SU-DHL-6 (cell line): Measurements from ENCODE around the gene RNF144A.

ENCODE experiments used
- H2AFZ ChIP-seq: fragments of 200-600 bp; sonication (generic); 2 replicates; pipeline ENCODE4 v1.6.1; 2014; ENCODE audit warnings: low read depth, mild to moderate bottlenecking, moderate library complexity, mixed read lengths, antibody characterized with exemption, low read length; ENCODE audit not compliant: severe bottlenecking
- H3F3A ChIP-seq: fragments of 200-600 bp; shearing (Covaris generic); 2 replicates; pipeline ENCODE4 v1.6.0; 2016; ENCODE audit warnings: antibody characterized with exemption, mild to moderate bottlenecking; ENCODE audit not compliant: insufficient read depth
- H3K27ac ChIP-seq: fragments of 200-600 bp; sonication (generic); 2 replicates; pipeline ENCODE4 v1.5.1; 2016; ENCODE audit warnings: low read depth, mild to moderate bottlenecking, low read length, moderate library complexity, mixed read lengths
- H3K27me3 ChIP-seq: fragments of 200-600 bp; sonication (generic), shearing (Covaris generic); 2 replicates; pipeline ENCODE4 v1.6.0; 2014; ENCODE audit warnings: mild to moderate bottlenecking, low read length
- H3K36me3 ChIP-seq: fragments of 200-600 bp; sonication (generic); 2 replicates; pipeline ENCODE4 v1.6.1; 2014; ENCODE audit warnings: mild to moderate bottlenecking, low read length, mixed read lengths
- H3K4me2 ChIP-seq: fragments of 300-600, 200-600 bp; shearing (Covaris generic), sonication (generic); 2 replicates; pipeline ENCODE4 v1.6.0; 2014; ENCODE audit warnings: low read length, low read depth, mild to moderate bottlenecking; ENCODE audit not compliant: poor library complexity, severe bottlenecking
- H3K4me3 ChIP-seq: fragments of 200-600 bp; sonication (generic); 2 replicates; pipeline ENCODE4 v1.5.1; 2014; ENCODE audit warnings: antibody characterized with exemption, low read length, mild to moderate bottlenecking, mixed read lengths; ENCODE audit not compliant: insufficient read depth, poor library complexity, severe bottlenecking
- H3K79me2 ChIP-seq: fragments of 200-600 bp; sonication (generic); 2 replicates; pipeline ENCODE4 v1.6.1; 2014; ENCODE audit warnings: mild to moderate bottlenecking, low read length, moderate library complexity; ENCODE audit not compliant: insufficient read depth
- H3K9ac ChIP-seq: fragments of 200-600 bp; sonication (generic); 2 replicates; pipeline ENCODE4 v1.7.0; 2014; ENCODE audit warnings: mild to moderate bottlenecking, low read length
- H3K9me2 ChIP-seq: fragments of 200-600 bp; sonication (generic); replicated peaks from 2 replicates; pipeline ENCODE4 v1.6.1; 2014; ENCODE audit warnings: low read length; ENCODE audit not compliant: insufficient read depth
- H3K9me3 ChIP-seq: fragments of 200-600 bp; sonication (generic); 2 replicates; pipeline ENCODE4 v1.6.1; 2014; ENCODE audit warnings: low read length, mixed read lengths; ENCODE audit not compliant: insufficient read depth
- H4K20me1 ChIP-seq: fragments of 200-600 bp; sonication (generic); 2 replicates; pipeline ENCODE4 v1.6.1; 2014; ENCODE audit warnings: low read depth, mild to moderate bottlenecking, antibody characterized with exemption, low read length, moderate library complexity, mixed read lengths
- EZH2phosphoT487 ChIP-seq: fragments of 200-600 bp; sonication (generic), shearing (Covaris generic); conservative IDR thresholded peaks from 2 replicates; pipeline ENCODE4 v1.6.1; 2018; ENCODE audit warnings: mild to moderate bottlenecking, antibody characterized with exemption, low read length, moderate library complexity, mixed read lengths
- TF ChIP-seq, protein P1 (sequence below): fragments of 200-600 bp; sonication (generic); IDR thresholded peaks from one replicate; pipeline ENCODE4 v1.5.1; 2017; ENCODE audit warnings: antibody characterized with exemption, mild to moderate bottlenecking, low read length, moderate library complexity; ENCODE audit not compliant: insufficient read depth, poor library complexity, severe bottlenecking

Gene RNF144A

DNA sequence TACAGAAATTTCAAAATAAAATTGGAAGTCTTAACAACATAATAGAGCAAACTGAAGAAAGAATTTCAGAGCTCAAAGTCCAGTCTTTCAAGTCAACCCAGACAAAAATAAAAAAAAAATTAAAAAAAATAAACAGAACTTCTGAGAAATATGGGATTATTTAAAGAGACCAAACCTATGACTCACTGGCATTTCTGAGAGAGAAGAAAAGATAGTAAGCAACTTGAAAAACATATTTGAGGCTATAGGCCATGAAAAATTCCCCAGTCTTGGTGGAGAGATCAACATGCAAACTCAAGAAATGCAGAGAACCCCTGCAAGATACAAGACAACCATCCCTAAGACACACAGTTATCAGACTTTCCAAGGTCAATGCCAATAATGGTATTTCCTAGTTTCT lies 167.4 kb downstream of the RNF144A start:
- no peaks in the 10 kb centered on the region for H3F3A ChIP-seq
- no peaks in the 10 kb centered on the region for H3K79me2 ChIP-seq
- TF ChIP-seq, protein P1, sequence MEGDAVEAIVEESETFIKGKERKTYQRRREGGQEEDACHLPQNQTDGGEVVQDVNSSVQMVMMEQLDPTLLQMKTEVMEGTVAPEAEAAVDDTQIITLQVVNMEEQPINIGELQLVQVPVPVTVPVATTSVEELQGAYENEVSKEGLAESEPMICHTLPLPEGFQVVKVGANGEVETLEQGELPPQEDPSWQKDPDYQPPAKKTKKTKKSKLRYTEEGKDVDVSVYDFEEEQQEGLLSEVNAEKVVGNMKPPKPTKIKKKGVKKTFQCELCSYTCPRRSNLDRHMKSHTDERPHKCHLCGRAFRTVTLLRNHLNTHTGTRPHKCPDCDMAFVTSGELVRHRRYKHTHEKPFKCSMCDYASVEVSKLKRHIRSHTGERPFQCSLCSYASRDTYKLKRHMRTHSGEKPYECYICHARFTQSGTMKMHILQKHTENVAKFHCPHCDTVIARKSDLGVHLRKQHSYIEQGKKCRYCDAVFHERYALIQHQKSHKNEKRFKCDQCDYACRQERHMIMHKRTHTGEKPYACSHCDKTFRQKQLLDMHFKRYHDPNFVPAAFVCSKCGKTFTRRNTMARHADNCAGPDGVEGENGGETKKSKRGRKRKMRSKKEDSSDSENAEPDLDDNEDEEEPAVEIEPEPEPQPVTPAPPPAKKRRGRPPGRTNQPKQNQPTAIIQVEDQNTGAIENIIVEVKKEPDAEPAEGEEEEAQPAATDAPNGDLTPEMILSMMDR = no peak
- no peak for TF ChIP-seq EZH2phosphoT487
- H3K9me3 ChIP-seq = no peaks in the 10 kb centered on the region
- no peaks in the 10 kb centered on the region for H3K27me3 ChIP-seq
- no peaks in the 10 kb centered on the region for H3K9me2 ChIP-seq
- no peak overlapping the region for H3K4me2 ChIP-seq
- no peaks in the 10 kb centered on the region for H3K36me3 ChIP-seq
- no peak overlapping the region for H2AFZ ChIP-seq
- H4K20me1 ChIP-seq = no peaks in the 10 kb centered on the region
- H3K9ac ChIP-seq = no peak overlapping the region
- H3K4me3 ChIP-seq = no peak overlapping the region
- H3K27ac ChIP-seq = no peak overlapping the region

DNA sequence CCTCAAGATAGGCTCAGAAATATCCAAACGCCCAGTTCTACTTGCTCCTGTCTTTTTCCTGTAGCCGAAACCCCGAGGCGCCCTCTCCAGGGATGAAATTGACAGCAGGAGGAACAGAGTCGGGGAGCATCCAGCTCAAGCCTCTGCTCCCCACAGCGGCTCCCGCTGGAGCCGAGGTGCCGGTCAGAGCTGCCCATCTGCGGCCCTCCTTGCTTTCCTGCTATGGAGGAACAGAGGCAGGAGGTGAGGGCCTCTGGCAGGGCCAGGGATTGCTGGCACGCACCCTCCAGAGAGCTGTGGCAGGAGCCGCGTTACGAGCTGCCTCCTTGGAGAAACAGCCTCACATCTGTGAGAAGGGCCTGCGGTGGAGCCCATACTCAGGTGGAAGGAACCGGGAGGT lies 172.1 kb downstream of the RNF144A start:
- H3K79me2 ChIP-seq = no peaks in the 10 kb centered on the region
- no peaks in the 10 kb centered on the region for H3K27me3 ChIP-seq
- H3K9me2 ChIP-seq = no peaks in the 10 kb centered on the region
- H3K4me2 ChIP-seq = no peak overlapping the region
- H3K9ac ChIP-seq = no peak overlapping the region
- no peaks in the 10 kb centered on the region for H3K9me3 ChIP-seq
- TF ChIP-seq, protein P1 = no peak
- no peak for TF ChIP-seq EZH2phosphoT487
- no peaks in the 10 kb centered on the region for H3K36me3 ChIP-seq
- no peaks in the 10 kb centered on the region for H3F3A ChIP-seq
- H4K20me1 ChIP-seq = no peaks in the 10 kb centered on the region
- H3K4me3 ChIP-seq = no peak overlapping the region
- no peak overlapping the region for H2AFZ ChIP-seq
- H3K27ac ChIP-seq = no peak overlapping the region

DNA sequence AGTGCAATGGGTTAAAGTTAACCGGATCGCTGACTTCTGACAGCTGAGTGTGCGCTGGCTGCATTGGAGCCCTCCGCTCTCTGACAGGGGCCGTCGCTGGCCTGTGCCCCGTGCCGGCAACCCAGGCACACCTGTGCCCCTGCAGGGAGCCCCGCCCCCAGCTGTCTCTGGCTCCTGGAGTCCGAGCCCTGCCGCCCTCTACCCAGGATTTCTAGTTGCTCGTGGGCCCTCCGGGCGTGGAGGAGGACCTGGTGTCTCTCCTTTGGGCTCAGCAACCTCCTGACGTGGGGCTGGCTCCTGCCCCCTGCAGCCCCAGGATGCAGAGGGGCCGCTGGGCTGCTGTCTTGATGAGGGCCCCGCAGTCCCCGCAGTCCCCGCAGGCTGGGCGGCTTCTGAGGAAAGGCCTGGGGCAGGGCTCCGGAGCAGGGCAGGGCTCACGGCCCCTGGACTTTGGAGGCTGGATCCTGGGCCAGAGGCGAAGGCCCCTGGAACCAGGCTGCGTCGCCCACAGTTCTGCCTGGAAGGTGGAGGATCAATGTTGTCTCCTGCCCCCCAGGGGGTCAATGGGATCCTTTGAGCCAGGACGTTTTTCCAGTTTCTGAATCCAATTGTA lies 172.8 kb downstream of the RNF144A start:
- no peak overlapping the region for H3K9ac ChIP-seq
- no peaks in the 10 kb centered on the region for H3K27me3 ChIP-seq
- no peak overlapping the region for H3K4me3 ChIP-seq
- no peaks in the 10 kb centered on the region for H4K20me1 ChIP-seq
- TF ChIP-seq, protein P1 = no peak
- TF ChIP-seq EZH2phosphoT487 = no peak
- H3K9me3 ChIP-seq = no peaks in the 10 kb centered on the region
- H3K79me2 ChIP-seq = no peaks in the 10 kb centered on the region
- H3K36me3 ChIP-seq = no peaks in the 10 kb centered on the region
- no peak overlapping the region for H2AFZ ChIP-seq
- H3F3A ChIP-seq = no peaks in the 10 kb centered on the region
- H3K9me2 ChIP-seq = no peaks in the 10 kb centered on the region
- H3K4me2 ChIP-seq = no peak overlapping the region
- H3K27ac ChIP-seq = no peak overlapping the region
